HUES6 (cell line): ENCODE data around the gene ARHGAP21.

Source experiments
- H3K27ac ChIP-seq: 2 replicates; pipeline ENCODE4 v1.7.0; 2013; ENCODE audit warnings: low read depth, mild to moderate bottlenecking, low read length, inconsistent platforms
- H3K27me3 ChIP-seq: 2 replicates; pipeline ENCODE4 v1.6.1; 2013; ENCODE audit warnings: low read length; ENCODE audit not compliant: control insufficient read depth, insufficient read depth
- H3K36me3 ChIP-seq: 2 replicates; pipeline ENCODE4 v1.6.1; 2013; ENCODE audit warnings: low read length; ENCODE audit not compliant: control insufficient read depth, insufficient read depth
- H3K4me1 ChIP-seq: 2 replicates; pipeline ENCODE4 v1.6.1; 2013; ENCODE audit warnings: low read length; ENCODE audit not compliant: control insufficient read depth, insufficient read depth
- H3K4me3 ChIP-seq: 2 replicates; pipeline ENCODE4 v1.5.1; 2013; ENCODE audit warnings: low read depth, low read length
- H3K9ac ChIP-seq: one replicate; pipeline ENCODE4 v1.6.1; 2013; ENCODE audit warnings: mild to moderate bottlenecking, low read length
- H3K9me3 ChIP-seq: 2 replicates; pipeline ENCODE4 v1.6.1; 2013; ENCODE audit warnings: low read depth, low read length; ENCODE audit not compliant: control insufficient read depth, insufficient read depth

Gene ARHGAP21

GRCh38 chr10:24707445-24707844, 16.2 kb downstream of the ARHGAP21 start:
- H3K4me3 ChIP-seq: no peak overlapping the region
- H3K9ac ChIP-seq: no peak overlapping the region
- H3K27me3 ChIP-seq: no peaks in the 10 kb centered on the region
- H3K36me3 ChIP-seq: no peaks in the 10 kb centered on the region
- no peaks in the 10 kb centered on the region for H3K9me3 ChIP-seq
- no peaks in the 10 kb centered on the region for H3K4me1 ChIP-seq
- no peak overlapping the region for H3K27ac ChIP-seq

- no peak overlapping the region for H3K9ac ChIP-seq
- no peaks in the 10 kb centered on the region for H3K27me3 ChIP-seq
- no peak overlapping the region for H3K4me3 ChIP-seq
- no peaks in the 10 kb centered on the region for H3K9me3 ChIP-seq
- no peaks in the 10 kb centered on the region for H3K36me3 ChIP-seq
- H3K27ac ChIP-seq: no peak overlapping the region
- H3K4me1 ChIP-seq: no peaks in the 10 kb centered on the region
These were observed 17.1 kb downstream of the ARHGAP21 start for GRCh38 chr10:24706479-24707118.

- H3K9ac ChIP-seq: no peak overlapping the region
- no peak overlapping the region for H3K27ac ChIP-seq
- H3K4me1 ChIP-seq: peaks cover 9% of the 10 kb centered on the region; the same call in 1 of the 2 replicates
- H3K27me3 ChIP-seq: no peaks in the 10 kb centered on the region
- H3K36me3 ChIP-seq: no peaks in the 10 kb centered on the region
- no peak overlapping the region for H3K4me3 ChIP-seq
- no peaks in the 10 kb centered on the region for H3K9me3 ChIP-seq
These were observed 20.0 kb downstream of the ARHGAP21 start for GRCh38 chr10:24703700-24704099.

- H3K4me3 ChIP-seq: no peak overlapping the region
- no peak overlapping the region for H3K27ac ChIP-seq
- H3K27me3 ChIP-seq: no peaks in the 10 kb centered on the region
- no peaks in the 10 kb centered on the region for H3K9me3 ChIP-seq
- H3K4me1 ChIP-seq: peaks cover 9% of the 10 kb centered on the region; the same call in 1 of the 2 replicates
- no peaks in the 10 kb centered on the region for H3K36me3 ChIP-seq
- H3K9ac ChIP-seq: no peak overlapping the region
These were observed 22.2 kb downstream of the ARHGAP21 start for GRCh38 chr10:24701447-24701846.

GRCh38 chr10:24700948-24701347, 22.7 kb downstream of the ARHGAP21 start:
- no peaks in the 10 kb centered on the region for H3K27me3 ChIP-seq
- H3K9me3 ChIP-seq: no peaks in the 10 kb centered on the region
- no peak overlapping the region for H3K4me3 ChIP-seq
- H3K36me3 ChIP-seq: no peaks in the 10 kb centered on the region
- H3K4me1 ChIP-seq: peaks cover 9% of the 10 kb centered on the region; the same call in 1 of the 2 replicates
- no peak overlapping the region for H3K9ac ChIP-seq
- no peak overlapping the region for H3K27ac ChIP-seq

- H3K27ac ChIP-seq: no peak overlapping the region
These were observed 25.4 kb downstream of the ARHGAP21 start for GRCh38 chr10:24698270-24698669.

GRCh38 chr10:24697080-24697479, 26.6 kb downstream of the ARHGAP21 start:
- Histone ChIP-seq H3K9ac (no peak overlapping the region), H3K36me3 (no peaks in the 10 kb centered on the region), H3K4me3 (no peak overlapping the region), H3K9me3 (no peaks in the 10 kb centered on the region), H3K27me3 (no peaks in the 10 kb centered on the region), H3K4me1 (peaks cover 9% of the 10 kb centered on the region; the same call in 1 of the 2 replicates), H3K27ac (no peak overlapping the region)

More at GRCh38 chr10:24698270-24698669, 25.4 kb downstream of the ARHGAP21 start:
- no peaks in the 10 kb centered on the region for H3K27me3 ChIP-seq
- H3K36me3 ChIP-seq: no peaks in the 10 kb centered on the region
- H3K9me3 ChIP-seq: no peaks in the 10 kb centered on the region
- H3K4me1 ChIP-seq: peaks cover 9% of the 10 kb centered on the region; the same call in 1 of the 2 replicates
- no peak overlapping the region for H3K9ac ChIP-seq
- no peak overlapping the region for H3K4me3 ChIP-seq

- no peak overlapping the region for H3K27ac ChIP-seq
- no peaks in the 10 kb centered on the region for H3K9me3 ChIP-seq
- no peak overlapping the region for H3K4me3 ChIP-seq
- H3K4me1 ChIP-seq: peaks cover 5% of the 10 kb centered on the region; the same call in 1 of the 2 replicates
- no peaks in the 10 kb centered on the region for H3K27me3 ChIP-seq
- H3K36me3 ChIP-seq: no peaks in the 10 kb centered on the region
- no peak overlapping the region for H3K9ac ChIP-seq
These were observed 28.2 kb downstream of the ARHGAP21 start for GRCh38 chr10:24695452-24695851.

- H3K27ac ChIP-seq: no peak overlapping the region
- H3K9me3 ChIP-seq: no peaks in the 10 kb centered on the region
- no peaks in the 10 kb centered on the region for H3K27me3 ChIP-seq
- no peak overlapping the region for H3K4me3 ChIP-seq
- H3K9ac ChIP-seq: no peak overlapping the region
- H3K4me1 ChIP-seq: no peaks in the 10 kb centered on the region
- no peaks in the 10 kb centered on the region for H3K36me3 ChIP-seq
These were observed 29.6 kb downstream of the ARHGAP21 start for GRCh38 chr10:24694086-24694485.

- H3K9ac ChIP-seq: no peak overlapping the region
- no peaks in the 10 kb centered on the region for H3K9me3 ChIP-seq
- H3K36me3 ChIP-seq: no peaks in the 10 kb centered on the region
- H3K4me1 ChIP-seq: no peaks in the 10 kb centered on the region
- H3K4me3 ChIP-seq: no peak overlapping the region
- no peaks in the 10 kb centered on the region for H3K27me3 ChIP-seq
- no peak overlapping the region for H3K27ac ChIP-seq
These were observed 32.6 kb downstream of the ARHGAP21 start for GRCh38 chr10:24690961-24691512.

GRCh38 chr10:24685958-24686540, 37.6 kb downstream of the ARHGAP21 start:
- Histone ChIP-seq H3K4me1 (no peaks in the 10 kb centered on the region), H3K27ac (no peak overlapping the region), H3K9ac (no peak overlapping the region), H3K36me3 (no peaks in the 10 kb centered on the region), H3K27me3 (no peaks in the 10 kb centered on the region), H3K4me3 (no peak overlapping the region), H3K9me3 (no peaks in the 10 kb centered on the region)
